NCI-H2107 treated with DMSO at 0.1 percent for 48 hours (cell line): Measurements from ENCODE around the gene CLDN20.
"Not testable (repeated sequence)": the region's sequence is repeated elsewhere in the genome, so short reads cannot be mapped to it uniquely, and the experiment has no call there.

Experiments
- DNase-seq: peaks from one replicate; lab custom pipeline; 2025; ENCODE audit not compliant: unreplicated experiment; lab: John Stamatoyannopoulos, UW

CLDN20 gene

GRCh38 chr6:155268088-155268867 is 4.5 kb downstream of the CLDN20 start:
- not testable (repeated sequence) for DNase-seq

- DNase-seq, result no peak
Measured at GRCh38 chr6:155269765-155270164, 6.0 kb downstream of the CLDN20 start.

GRCh38 chr6:155270561-155271091 is 6.8 kb downstream of the CLDN20 start:
- DNase-seq, result no peak

GRCh38 chr6:155271145-155271544 is 7.3 kb downstream of the CLDN20 start:
- DNase-seq, result no peak

GRCh38 chr6:155272353-155273232 is 8.8 kb downstream of the CLDN20 start:
- DNase-seq, result no peak

- DNase-seq, result no peak
Measured at GRCh38 chr6:155273431-155273830, 9.6 kb downstream of the CLDN20 start.

- no peak for DNase-seq
Measured at GRCh38 chr6:155274106-155274505, 10.3 kb downstream of the CLDN20 start.

- DNase-seq, result no peak
Measured at GRCh38 chr6:155274533-155274932, 10.7 kb downstream of the CLDN20 start.

- no peak for DNase-seq
Measured at GRCh38 chr6:155275808-155276480, 12.1 kb downstream of the CLDN20 start.

- DNase-seq, result no peak
Measured at GRCh38 chr6:155276638-155277037, 12.8 kb downstream of the CLDN20 start.

- DNase-seq, result no peak
Measured at GRCh38 chr6:155278319-155279049, 14.7 kb downstream of the CLDN20 start.

- no peak for DNase-seq
Measured at GRCh38 chr6:155284775-155285174, 21.0 kb downstream of the CLDN20 start.

GRCh38 chr6:155287762-155288161 is 23.9 kb downstream of the CLDN20 start:
- DNase-seq, result no peak

GRCh38 chr6:155290491-155290890 is 26.7 kb downstream of the CLDN20 start:
- DNase-seq, result no peak

GRCh38 chr6:155291291-155291690 is 27.5 kb downstream of the CLDN20 start:
- no peak for DNase-seq

- no peak for DNase-seq
Measured at GRCh38 chr6:155292711-155293110, 28.9 kb downstream of the CLDN20 start.

- DNase-seq, result no peak
Measured at GRCh38 chr6:155297669-155298068, 33.9 kb downstream of the CLDN20 start.

- DNase-seq, result no peak
Measured at GRCh38 chr6:155301867-155302266, 38.1 kb downstream of the CLDN20 start.

- DNase-seq, result no peak
Measured at GRCh38 chr6:155303361-155303870, 39.6 kb downstream of the CLDN20 start.

GRCh38 chr6:155306958-155307357 is 43.1 kb downstream of the CLDN20 start:
- no peak for DNase-seq
